PC-9 (cell line): ENCODE measurements around the gene FXYD7. TPM values are rescaled to one million over a fixed set of nuclear protein-coding genes. Genes with fewer than 3 reads are reported as not detected.
"Not testable (repeated sequence)": the region's sequence is repeated elsewhere in the genome, so short reads cannot be mapped to it uniquely, and the experiment has no call there.

Experiments used
- BruUV-seq: library from RNA; stranded (reverse); fragments of 400-500 nt; replicated peaks from 2 replicates; lab custom pipeline; 2021; lab: Mats Ljungman, UMichigan
- CTCF ChIA-PET: fragments of 300-600 bp; sonication (Branson Sonifier 250); formaldehyde crosslinking; loops from one replicate; lab custom pipeline; 2022; ENCODE audit warnings: antibody characterized with exemption; lab: Charles Lee
- POLR2A ChIA-PET: fragments of 300-600 bp; sonication (Branson Sonifier 250); formaldehyde crosslinking; loops from one replicate; lab custom pipeline; 2022; ENCODE audit warnings: antibody characterized with exemption; ENCODE audit not compliant: unreplicated experiment; lab: Charles Lee
- DNase-seq, 2 experiments: peaks; one replicate each; pipeline versions ENCODE4 v3.0.0 to v3.0.0-alpha.2; 2015 to 2022; ENCODE audit warnings: mixed read lengths in 1 of 2
- H2AFZ ChIP-seq: fragments of 200-600 bp; sonication (generic); 2 replicates; pipeline ENCODE4 v1.8.1; 2017; ENCODE audit warnings: antibody characterized with exemption
- H3F3A ChIP-seq: fragments of 200-600 bp; sonication (generic); 2 replicates; pipeline ENCODE4 v1.8.1; 2017; ENCODE audit warnings: antibody characterized with exemption, mild to moderate bottlenecking, low read depth; ENCODE audit not compliant: insufficient read depth
- H3K27ac ChIP-seq: fragments of 200-600 bp; sonication (generic); 2 replicates; pipeline ENCODE4 v1.6.1; 2016; ENCODE audit warnings: mixed run types
- H3K27me3 ChIP-seq: fragments of 200-600 bp; sonication (generic); 2 replicates; pipeline ENCODE4 v1.6.1; 2016; ENCODE audit warnings: low read depth, mixed run types; ENCODE audit not compliant: insufficient read depth
- H3K36me3 ChIP-seq: fragments of 200-600 bp; sonication (generic); 2 replicates; pipeline ENCODE4 v1.6.1; 2016; ENCODE audit warnings: low read depth, mixed run types
- H3K4me1 ChIP-seq: fragments of 200-600 bp; sonication (generic); replicated peaks from 2 replicates; pipeline ENCODE4 v1.6.1; 2016; ENCODE audit warnings: mixed run types; ENCODE audit not compliant: insufficient read depth
- H3K4me2 ChIP-seq: fragments of 200-600 bp; sonication (generic); 2 replicates; pipeline ENCODE4 v1.6.1; 2017; ENCODE audit warnings: mixed run types
- H3K4me3 ChIP-seq: fragments of 200-600 bp; sonication (generic); 2 replicates; pipeline ENCODE4 v1.6.1; 2016; ENCODE audit warnings: mixed run types
- H3K79me2 ChIP-seq: fragments of 200-600 bp; sonication (generic); 2 replicates; pipeline ENCODE4 v1.6.1; 2017; ENCODE audit warnings: low read depth, mixed run types
- H3K9me2 ChIP-seq: fragments of 200-600 bp; sonication (generic); 2 replicates; pipeline ENCODE4 v1.8.1; 2017; ENCODE audit warnings: mild to moderate bottlenecking; ENCODE audit not compliant: insufficient read depth
- H3K9me3 ChIP-seq: fragments of 200-600 bp; sonication (generic); 2 replicates; pipeline ENCODE4 v1.8.1; 2016; ENCODE audit warnings: low read depth; ENCODE audit not compliant: insufficient read depth
- H4K20me1 ChIP-seq: fragments of 200-600 bp; sonication (generic); 2 replicates; pipeline ENCODE4 v1.8.1; 2017; ENCODE audit not compliant: insufficient read depth
- CTCF ChIP-seq: fragments of 200-600 bp; sonication (generic); conservative IDR thresholded peaks from 2 replicates; pipeline ENCODE4 v1.6.1; 2017; ENCODE audit warnings: mixed run types, antibody characterized with exemption, mild to moderate bottlenecking, moderate library complexity
- EZH2 ChIP-seq: fragments of 200-600 bp; sonication (generic); IDR thresholded peaks from 2 replicates; pipeline ENCODE4 v1.8.0; 2017; ENCODE audit warnings: antibody characterized with exemption, low read depth
- intact Hi-C: fragments of 100-400 bp; cut with micrococcal nuclease; formaldehyde crosslinking; loops from one replicate; pipeline ENCODE4 v1.10.0; 2022; ENCODE audit not compliant: unreplicated experiment
- total RNA-seq: library from RNA; stranded (reverse); gene quantifications from 2 replicates; pipeline ENCODE4 v1.2.3, GENCODE V29; 2021

The FXYD7 gene
- total RNA-seq, 1 experiment from 2014 or later = not detected

GRCh38 chr19:35195830-35196229, 52.8 kb downstream of the FXYD7 start:
- BruUV-seq = no TSS peak
- Histone ChIP-seq H4K20me1 (no peaks in the 10 kb centered on the region), H2AFZ (no peak overlapping the region), H3K79me2 (no peaks in the 10 kb centered on the region), H3K4me2 (no peak overlapping the region), H3K27ac (no peak overlapping the region), H3K9me2 (no peaks in the 10 kb centered on the region), H3K4me3 (no peak overlapping the region), H3K9me3 (peaks cover 4% of the 10 kb centered on the region; the same call in 1 of the 2 replicates), H3K36me3 (no peaks in the 10 kb centered on the region), H3K27me3 (no peaks in the 10 kb centered on the region), H3F3A (peaks cover 12% of the 10 kb centered on the region; the same call in 1 of the 2 replicates), H3K4me1 (no peaks in the 10 kb centered on the region)
- DNase-seq = no peak
- TF ChIP-seq CTCF (no peak), EZH2 (no peak)
- ChIA-PET CTCF (no interaction called here), POLR2A (no interaction called here)
- intact Hi-C loops = no loop called here

- POLR2A ChIA-PET, H2AFZ ChIP-seq, H3K9me2 ChIP-seq, H3K4me3 ChIP-seq, intact Hi-C loops, H3K36me3 ChIP-seq, BruUV-seq, H3K27me3 ChIP-seq, H3K4me2 ChIP-seq, H3K27ac ChIP-seq, H3K9me3 ChIP-seq, H3K4me1 ChIP-seq, H3K79me2 ChIP-seq, CTCF ChIA-PET, H4K20me1 ChIP-seq: not testable (repeated sequence)
- DNase-seq = peak in 1 of 2 experiments; percentile 37
- H3F3A ChIP-seq = peaks cover 12% of the 10 kb centered on the region; the same call in 1 of the 2 replicates
Observed at GRCh38 chr19:35196861-35197260, 53.8 kb downstream of the FXYD7 start.

- intact Hi-C loops = no loop called here
- TF ChIP-seq EZH2 = no peak
- no peak for TF ChIP-seq CTCF
Observed at GRCh38 chr19:35199481-35199880, 56.4 kb downstream of the FXYD7 start.

More at GRCh38 chr19:35199481-35199880, 56.4 kb downstream of the FXYD7 start:
- Histone ChIP-seq H3K4me3 (no peak overlapping the region), H3K27me3 (no peaks in the 10 kb centered on the region), H3K4me2 (no peak overlapping the region), H3K36me3 (no peaks in the 10 kb centered on the region), H3K27ac (no peak overlapping the region), H2AFZ (no peak overlapping the region), H4K20me1 (no peaks in the 10 kb centered on the region), H3K9me2 (no peaks in the 10 kb centered on the region), H3F3A (peaks cover 12% of the 10 kb centered on the region; the same call in 1 of the 2 replicates), H3K9me3 (no peaks in the 10 kb centered on the region; the same call in 1 of the 2 replicates), H3K79me2 (no peaks in the 10 kb centered on the region), H3K4me1 (no peaks in the 10 kb centered on the region)
- ChIA-PET POLR2A (no interaction called here), CTCF (no interaction called here)
- no TSS peak for BruUV-seq
- DNase-seq = no peak
